ENCODE measurements around the gene SLC5A12.

The SLC5A12 gene

GRCh38 chr11:26721948-26722475 is at the start of gene SLC5A12:
Gene SLC5A12 (minus strand): TSS chr11:26722060. CDS start chr11:26721714, 346 bp downstream.
- no peak within 1 kb of the TSS for H3K4me3 ChIP-seq (ENCODE audit: low read depth, low read length)
- H3K36me3 ChIP-seq (ENCODE audit: control insufficient read depth, insufficient read depth, low read length): no peaks in the 10 kb centered on the region
- no peak within 1 kb of the TSS for H3K9ac ChIP-seq (ENCODE audit: low read depth, low read length)
- no peaks in the 10 kb centered on the region for H3K27me3 ChIP-seq (ENCODE audit: control insufficient read depth, insufficient read depth, low read length)
- no peaks in the 10 kb centered on the region for H3K4me1 ChIP-seq (ENCODE audit: control insufficient read depth, insufficient read depth, low read length)
- H3K9me3 ChIP-seq (ENCODE audit: control insufficient read depth, insufficient read depth, low read length): no peaks in the 10 kb centered on the region

DNA sequence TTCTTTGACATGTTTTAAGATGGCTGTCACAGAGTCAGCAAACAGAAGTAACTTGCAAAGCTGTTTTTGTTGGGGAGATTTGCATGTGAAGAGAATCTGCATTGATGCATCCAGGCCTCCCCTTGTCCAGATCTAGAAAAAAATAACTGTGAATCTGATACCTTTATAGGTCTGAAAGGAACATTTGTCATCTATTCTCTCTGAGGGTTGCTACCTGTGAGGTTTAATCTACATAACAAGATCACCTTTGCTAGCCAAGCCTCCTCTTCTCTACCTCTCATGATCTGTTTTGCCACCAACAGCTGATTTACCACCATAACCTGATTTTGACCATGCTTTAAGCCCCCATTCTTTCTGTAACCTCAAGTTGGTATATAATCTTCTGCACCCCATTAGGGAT is 47.2 kb upstream of the SLC5A12 start:
- H3K9me3 ChIP-seq (ENCODE audit: control insufficient read depth, insufficient read depth, low read length): no peaks in the 10 kb centered on the region
- no peaks in the 10 kb centered on the region for H3K27me3 ChIP-seq (ENCODE audit: control insufficient read depth, insufficient read depth, low read length)
- no peak overlapping the region for H3K9ac ChIP-seq (ENCODE audit: low read depth, low read length)
- no peaks in the 10 kb centered on the region for H3K36me3 ChIP-seq (ENCODE audit: control insufficient read depth, insufficient read depth, low read length)
- H3K4me1 ChIP-seq (ENCODE audit: control insufficient read depth, insufficient read depth, low read length): no peaks in the 10 kb centered on the region
- no peak overlapping the region for H3K4me3 ChIP-seq (ENCODE audit: low read depth, low read length)

GRCh38 chr11:26767060-26767459 is 45.2 kb upstream of the SLC5A12 start:
- Histone ChIP-seq H3K9ac (ENCODE audit: low read depth, low read length) (no peak overlapping the region), H3K9me3 (ENCODE audit: control insufficient read depth, insufficient read depth, low read length) (no peaks in the 10 kb centered on the region), H3K4me1 (ENCODE audit: control insufficient read depth, insufficient read depth, low read length) (no peaks in the 10 kb centered on the region), H3K4me3 (ENCODE audit: low read depth, low read length) (no peak overlapping the region), H3K27me3 (ENCODE audit: control insufficient read depth, insufficient read depth, low read length) (no peaks in the 10 kb centered on the region), H3K36me3 (ENCODE audit: control insufficient read depth, insufficient read depth, low read length) (no peaks in the 10 kb centered on the region)

- Histone ChIP-seq H3K27me3 (ENCODE audit: control insufficient read depth, insufficient read depth, low read length) (no peaks in the 10 kb centered on the region), H3K4me3 (ENCODE audit: low read depth, low read length) (no peak overlapping the region), H3K4me1 (ENCODE audit: control insufficient read depth, insufficient read depth, low read length) (no peaks in the 10 kb centered on the region), H3K9me3 (ENCODE audit: control insufficient read depth, insufficient read depth, low read length) (no peaks in the 10 kb centered on the region), H3K9ac (ENCODE audit: low read depth, low read length) (no peak overlapping the region), H3K36me3 (ENCODE audit: control insufficient read depth, insufficient read depth, low read length) (no peaks in the 10 kb centered on the region)
Observed at GRCh38 chr11:26765323-26765722, 43.5 kb upstream of the SLC5A12 start.

DNA sequence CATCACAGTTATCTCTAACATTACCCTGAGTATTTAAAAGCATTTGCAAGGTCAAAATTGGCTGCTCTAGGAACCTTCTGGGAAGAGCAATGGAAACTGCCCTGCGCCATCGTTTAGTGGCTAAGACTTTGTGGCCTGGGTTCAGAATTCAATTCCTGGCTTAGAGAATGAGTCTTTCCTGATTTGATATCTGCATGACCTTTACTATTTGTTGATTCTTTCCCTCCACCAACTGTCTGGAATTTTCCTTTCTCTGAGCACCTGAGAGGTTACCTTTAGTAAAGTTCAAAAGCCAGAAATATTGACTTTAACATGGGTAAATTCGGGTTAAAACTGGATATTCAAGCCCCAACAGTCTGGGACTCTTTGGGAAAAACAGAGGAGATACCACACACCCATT is 43.0 kb upstream of the SLC5A12 start:
- H3K4me3 ChIP-seq (ENCODE audit: low read depth, low read length): no peak overlapping the region
- H3K36me3 ChIP-seq (ENCODE audit: control insufficient read depth, insufficient read depth, low read length): no peaks in the 10 kb centered on the region
- no peaks in the 10 kb centered on the region for H3K27me3 ChIP-seq (ENCODE audit: control insufficient read depth, insufficient read depth, low read length)
- H3K4me1 ChIP-seq (ENCODE audit: control insufficient read depth, insufficient read depth, low read length): no peaks in the 10 kb centered on the region
- H3K9me3 ChIP-seq (ENCODE audit: control insufficient read depth, insufficient read depth, low read length): no peaks in the 10 kb centered on the region
- H3K9ac ChIP-seq (ENCODE audit: low read depth, low read length): no peak overlapping the region

- no peaks in the 10 kb centered on the region for H3K27me3 ChIP-seq (ENCODE audit: control insufficient read depth, insufficient read depth, low read length)
- H3K4me3 ChIP-seq (ENCODE audit: low read depth, low read length): no peak overlapping the region
- H3K4me1 ChIP-seq (ENCODE audit: control insufficient read depth, insufficient read depth, low read length): no peaks in the 10 kb centered on the region
- no peak overlapping the region for H3K9ac ChIP-seq (ENCODE audit: low read depth, low read length)
- H3K36me3 ChIP-seq (ENCODE audit: control insufficient read depth, insufficient read depth, low read length): no peaks in the 10 kb centered on the region
- H3K9me3 ChIP-seq (ENCODE audit: control insufficient read depth, insufficient read depth, low read length): no peaks in the 10 kb centered on the region
Observed at GRCh38 chr11:26764315-26764714, 42.5 kb upstream of the SLC5A12 start.

DNA sequence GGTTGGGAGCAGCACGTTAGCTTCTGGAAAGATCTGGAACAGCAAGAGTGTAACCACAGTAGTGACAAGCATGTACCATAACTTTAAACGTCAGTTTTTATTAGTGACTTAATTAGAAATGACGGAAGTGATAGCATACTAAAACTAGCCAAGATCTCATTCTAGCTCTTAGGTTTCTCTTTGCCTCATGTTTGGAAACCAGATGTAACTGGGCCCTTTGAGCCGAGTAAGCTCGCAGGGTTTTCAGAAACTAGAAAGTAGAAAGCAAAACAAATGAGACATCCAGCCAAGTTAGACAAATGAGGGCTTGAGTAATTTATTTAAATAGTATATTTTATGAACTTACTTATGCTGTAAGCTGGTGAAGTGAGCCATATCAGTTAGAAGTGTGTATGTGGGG is 40.2 kb upstream of the SLC5A12 start:
- H3K9me3 ChIP-seq (ENCODE audit: control insufficient read depth, insufficient read depth, low read length): no peaks in the 10 kb centered on the region
- no peaks in the 10 kb centered on the region for H3K36me3 ChIP-seq (ENCODE audit: control insufficient read depth, insufficient read depth, low read length)
- H3K4me1 ChIP-seq (ENCODE audit: control insufficient read depth, insufficient read depth, low read length): no peaks in the 10 kb centered on the region
- no peak overlapping the region for H3K4me3 ChIP-seq (ENCODE audit: low read depth, low read length)
- H3K27me3 ChIP-seq (ENCODE audit: control insufficient read depth, insufficient read depth, low read length): no peaks in the 10 kb centered on the region
- no peak overlapping the region for H3K9ac ChIP-seq (ENCODE audit: low read depth, low read length)

DNA sequence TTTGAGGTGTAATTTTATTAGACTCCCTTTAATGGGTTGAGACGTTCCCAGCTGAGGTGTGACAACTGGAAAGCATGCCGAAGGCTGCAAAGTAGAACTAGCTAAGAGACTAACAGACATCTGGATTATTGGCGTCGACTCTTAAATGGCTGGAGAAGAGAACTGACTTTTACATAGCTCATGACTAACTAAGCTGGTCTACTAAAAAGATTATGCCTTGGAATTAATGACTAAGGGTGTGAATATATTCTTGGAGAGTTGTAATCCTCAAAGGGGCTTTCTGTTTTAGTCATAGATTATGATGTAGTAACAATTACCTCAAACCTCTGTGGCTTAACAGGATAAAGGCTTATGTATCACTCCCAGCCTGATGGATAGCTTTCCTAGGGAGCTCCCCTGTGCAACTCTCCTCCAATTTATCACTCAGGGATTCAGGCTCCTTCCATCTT is 39.5 kb upstream of the SLC5A12 start:
- Histone ChIP-seq H3K9ac (ENCODE audit: low read depth, low read length) (no peak overlapping the region), H3K36me3 (ENCODE audit: control insufficient read depth, insufficient read depth, low read length) (no peaks in the 10 kb centered on the region), H3K27me3 (ENCODE audit: control insufficient read depth, insufficient read depth, low read length) (no peaks in the 10 kb centered on the region), H3K4me3 (ENCODE audit: low read depth, low read length) (no peak overlapping the region), H3K4me1 (ENCODE audit: control insufficient read depth, insufficient read depth, low read length) (no peaks in the 10 kb centered on the region), H3K9me3 (ENCODE audit: control insufficient read depth, insufficient read depth, low read length) (no peaks in the 10 kb centered on the region)

DNA sequence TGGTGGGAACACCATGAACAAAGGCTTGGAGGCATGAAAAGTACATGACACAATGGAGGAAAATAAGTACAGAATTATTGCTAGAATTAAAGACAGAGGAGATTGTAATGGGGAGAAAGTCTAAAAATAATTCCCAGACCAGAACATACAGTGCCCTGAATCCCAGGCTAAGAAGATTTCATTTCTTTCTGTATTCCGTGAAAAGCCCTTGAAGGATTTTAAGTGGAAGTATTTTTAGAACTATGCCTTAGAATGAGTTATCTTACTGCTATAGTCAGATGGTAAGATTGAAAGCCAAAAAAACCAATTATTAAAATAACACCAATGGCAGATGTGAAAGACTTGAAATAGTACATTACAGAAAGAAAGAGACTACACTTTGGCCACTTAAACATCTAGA is 36.1 kb upstream of the SLC5A12 start:
- H3K4me3 ChIP-seq (ENCODE audit: low read depth, low read length): no peak overlapping the region
- H3K9me3 ChIP-seq (ENCODE audit: control insufficient read depth, insufficient read depth, low read length): no peaks in the 10 kb centered on the region
- H3K4me1 ChIP-seq (ENCODE audit: control insufficient read depth, insufficient read depth, low read length): no peaks in the 10 kb centered on the region
- H3K27me3 ChIP-seq (ENCODE audit: control insufficient read depth, insufficient read depth, low read length): no peaks in the 10 kb centered on the region
- no peak overlapping the region for H3K9ac ChIP-seq (ENCODE audit: low read depth, low read length)
- no peaks in the 10 kb centered on the region for H3K36me3 ChIP-seq (ENCODE audit: control insufficient read depth, insufficient read depth, low read length)

- Histone ChIP-seq H3K4me3 (ENCODE audit: low read depth, low read length) (no peak overlapping the region), H3K27me3 (ENCODE audit: control insufficient read depth, insufficient read depth, low read length) (no peaks in the 10 kb centered on the region), H3K9ac (ENCODE audit: low read depth, low read length) (no peak overlapping the region), H3K9me3 (ENCODE audit: control insufficient read depth, insufficient read depth, low read length) (no peaks in the 10 kb centered on the region), H3K36me3 (ENCODE audit: control insufficient read depth, insufficient read depth, low read length) (no peaks in the 10 kb centered on the region), H3K4me1 (ENCODE audit: control insufficient read depth, insufficient read depth, low read length) (no peaks in the 10 kb centered on the region)
Observed at GRCh38 chr11:26755762-26756161, 33.9 kb upstream of the SLC5A12 start.

GRCh38 chr11:26753723-26754504 is 32.1 kb upstream of the SLC5A12 start:
- H3K36me3 ChIP-seq (ENCODE audit: control insufficient read depth, insufficient read depth, low read length): no peaks in the 10 kb centered on the region
- no peaks in the 10 kb centered on the region for H3K27me3 ChIP-seq (ENCODE audit: control insufficient read depth, insufficient read depth, low read length)
- no peak overlapping the region for H3K4me3 ChIP-seq (ENCODE audit: low read depth, low read length)
- H3K9ac ChIP-seq (ENCODE audit: low read depth, low read length): no peak overlapping the region
- no peaks in the 10 kb centered on the region for H3K4me1 ChIP-seq (ENCODE audit: control insufficient read depth, insufficient read depth, low read length)
- no peaks in the 10 kb centered on the region for H3K9me3 ChIP-seq (ENCODE audit: control insufficient read depth, insufficient read depth, low read length)

DNA sequence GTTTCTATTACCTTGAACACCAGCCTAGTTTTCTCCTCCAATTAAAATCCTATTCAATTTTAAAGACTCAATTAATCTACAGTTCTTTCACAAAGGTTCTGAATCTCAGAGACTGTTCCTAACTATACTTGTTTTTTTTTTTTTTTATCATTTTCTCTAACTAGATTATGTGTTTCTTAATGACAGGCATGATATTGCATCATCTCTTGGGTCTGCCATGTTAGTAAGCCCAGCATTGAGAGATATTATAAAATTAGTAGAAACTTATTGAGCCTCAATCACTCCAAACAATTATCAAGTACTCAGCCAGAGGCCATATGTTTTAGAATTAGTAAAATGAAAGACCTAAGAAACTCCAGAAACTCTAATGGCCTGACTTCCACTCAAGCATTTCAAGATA is 28.1 kb upstream of the SLC5A12 start:
- no peaks in the 10 kb centered on the region for H3K9me3 ChIP-seq (ENCODE audit: control insufficient read depth, insufficient read depth, low read length)
- H3K4me1 ChIP-seq (ENCODE audit: control insufficient read depth, insufficient read depth, low read length): no peaks in the 10 kb centered on the region
- H3K4me3 ChIP-seq (ENCODE audit: low read depth, low read length): no peak overlapping the region
- H3K27me3 ChIP-seq (ENCODE audit: control insufficient read depth, insufficient read depth, low read length): no peaks in the 10 kb centered on the region
- H3K9ac ChIP-seq (ENCODE audit: low read depth, low read length): no peak overlapping the region
- no peaks in the 10 kb centered on the region for H3K36me3 ChIP-seq (ENCODE audit: control insufficient read depth, insufficient read depth, low read length)
